Neural progenitor cell (in vitro differentiated cells): ENCODE measurements around the gene RFPL2. TPM values are rescaled to one million over a fixed set of nuclear protein-coding genes. Genes with fewer than 3 reads are reported as not detected.
A peak's percentile ranks its signal among the peaks of the same experiment; 100 is the strongest.

Source experiments
- DNase-seq: peaks from one replicate; pipeline ENCODE4 v3.0.0-alpha.2; 2016; ENCODE audit warnings: low spot score
- H2AFZ ChIP-seq: fragments of 200-600 bp; sonication (generic); replicated peaks from 2 replicates; pipeline ENCODE4 v1.6.1; 2016; ENCODE audit warnings: antibody characterized with exemption
- H3F3A ChIP-seq: fragments of 200-600 bp; sonication (generic); 2 replicates; pipeline ENCODE4 v1.6.1; 2016; ENCODE audit warnings: antibody characterized with exemption, low read depth
- H3K27ac ChIP-seq: fragments of 200-600 bp; sonication (generic); 2 replicates; pipeline ENCODE4 v1.5.1; 2016; ENCODE audit warnings: mild to moderate bottlenecking
- H3K27me3 ChIP-seq: fragments of 200-600 bp; sonication (generic); 2 replicates; pipeline ENCODE4 v1.6.1; 2016; ENCODE audit warnings: mild to moderate bottlenecking, moderate library complexity
- H3K36me3 ChIP-seq: fragments of 200-600 bp; sonication (generic); 2 replicates; pipeline ENCODE4 v1.5.1; 2016
- H3K4me1 ChIP-seq: fragments of 200-600 bp; sonication (generic); 2 replicates; pipeline ENCODE4 v1.6.1; 2016; ENCODE audit warnings: mixed run types
- H3K4me2 ChIP-seq: fragments of 200-600 bp; sonication (generic); 2 replicates; pipeline ENCODE4 v1.6.1; 2016
- H3K4me3 ChIP-seq: fragments of 200-600 bp; sonication (generic); 2 replicates; pipeline ENCODE4 v1.5.1; 2016
- H3K79me2 ChIP-seq: fragments of 200-600 bp; sonication (generic); 2 replicates; pipeline ENCODE4 v1.6.1; 2016; ENCODE audit warnings: low read depth
- H3K9ac ChIP-seq: fragments of 200-600 bp; sonication (generic); 2 replicates; pipeline ENCODE4 v1.6.1; 2016
- H3K9me3 ChIP-seq: fragments of 200-600 bp; sonication (generic); 2 replicates; pipeline ENCODE4 v1.5.1; 2016; ENCODE audit warnings: low read depth
- H4K20me1 ChIP-seq: fragments of 200-600 bp; sonication (generic); 2 replicates; pipeline ENCODE4 v1.6.1; 2016; ENCODE audit warnings: low read depth
- H3K27ac Mint-ChIP-seq: 3 replicates; pipeline ENCODE4 v1.8.0; 2021; ENCODE audit warnings: mixed read lengths
- H3K27me3 Mint-ChIP-seq: 2 replicates; pipeline ENCODE4 v1.8.0; 2022; ENCODE audit warnings: low read depth, mild to moderate bottlenecking, inconsistent platforms, moderate library complexity, mixed read lengths; ENCODE audit not compliant: insufficient read depth
- H3K36me3 Mint-ChIP-seq: 3 replicates; pipeline ENCODE4 v1.8.0; 2021; ENCODE audit warnings: mixed read lengths
- H3K4me1 Mint-ChIP-seq: 3 replicates; pipeline ENCODE4 v1.8.0; 2021; ENCODE audit warnings: mixed read lengths
- H3K4me3 Mint-ChIP-seq: 3 replicates; pipeline ENCODE4 v1.8.0; 2021; ENCODE audit warnings: mild to moderate bottlenecking, moderate library complexity, mixed read lengths
- H3K9me3 Mint-ChIP-seq: 3 replicates; pipeline ENCODE4 v1.8.0; 2020; ENCODE audit warnings: mixed read lengths
- EZH2 ChIP-seq: fragments of 200-600 bp; sonication (generic); IDR thresholded peaks from 2 replicates; pipeline ENCODE4 v1.6.1; 2017; ENCODE audit warnings: antibody characterized with exemption, mild to moderate bottlenecking, moderate library complexity
- EZH2phosphoT487 ChIP-seq: fragments of 200-600 bp; sonication (generic); IDR thresholded peaks from 2 replicates; pipeline ENCODE4 v1.6.1; 2017; ENCODE audit warnings: antibody characterized with exemption
- total RNA-seq: library from RNA; depleted of rRNA; stranded (reverse); fragments of >200 nt; gene quantifications from 2 replicates; pipeline ENCODE4 v1.2.3, GENCODE V29; 2015; ENCODE audit warnings: low replicate concordance
- TF ChIP-seq, protein P1 (sequence below): fragments of 200-600 bp; sonication (generic); IDR thresholded peaks from 2 replicates; pipeline ENCODE4 v1.5.1; 2017; ENCODE audit warnings: antibody characterized with exemption, mild to moderate bottlenecking

Gene RFPL2
- total RNA-seq, 1 donor from 2014 or later = 1.8 TPM

GRCh38 chr22:32177221-32177765 is 27.6 kb downstream of the RFPL2 start:
- H3K4me2 ChIP-seq = no peak overlapping the region
- Mint-ChIP-seq H3K27me3 (peaks cover 18% of the 10 kb centered on the region), H3K36me3 (no peaks in the 10 kb centered on the region), H3K27ac (no peak overlapping the region), H3K9me3 (no peaks in the 10 kb centered on the region), H3K4me3 (no peak overlapping the region), H3K4me1 (peaks cover 8% of the 10 kb centered on the region)
- peaks cover 85% of the 10 kb centered on the region for H3K27me3 ChIP-seq
- no peaks in the 10 kb centered on the region for H4K20me1 ChIP-seq
- H3K4me1 ChIP-seq = peaks cover 7% of the 10 kb centered on the region
- peak; percentile 6 for DNase-seq
- no peak overlapping the region for H2AFZ ChIP-seq
- no peak for TF ChIP-seq EZH2
- TF ChIP-seq, protein P1, sequence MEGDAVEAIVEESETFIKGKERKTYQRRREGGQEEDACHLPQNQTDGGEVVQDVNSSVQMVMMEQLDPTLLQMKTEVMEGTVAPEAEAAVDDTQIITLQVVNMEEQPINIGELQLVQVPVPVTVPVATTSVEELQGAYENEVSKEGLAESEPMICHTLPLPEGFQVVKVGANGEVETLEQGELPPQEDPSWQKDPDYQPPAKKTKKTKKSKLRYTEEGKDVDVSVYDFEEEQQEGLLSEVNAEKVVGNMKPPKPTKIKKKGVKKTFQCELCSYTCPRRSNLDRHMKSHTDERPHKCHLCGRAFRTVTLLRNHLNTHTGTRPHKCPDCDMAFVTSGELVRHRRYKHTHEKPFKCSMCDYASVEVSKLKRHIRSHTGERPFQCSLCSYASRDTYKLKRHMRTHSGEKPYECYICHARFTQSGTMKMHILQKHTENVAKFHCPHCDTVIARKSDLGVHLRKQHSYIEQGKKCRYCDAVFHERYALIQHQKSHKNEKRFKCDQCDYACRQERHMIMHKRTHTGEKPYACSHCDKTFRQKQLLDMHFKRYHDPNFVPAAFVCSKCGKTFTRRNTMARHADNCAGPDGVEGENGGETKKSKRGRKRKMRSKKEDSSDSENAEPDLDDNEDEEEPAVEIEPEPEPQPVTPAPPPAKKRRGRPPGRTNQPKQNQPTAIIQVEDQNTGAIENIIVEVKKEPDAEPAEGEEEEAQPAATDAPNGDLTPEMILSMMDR = no peak
- no peak for TF ChIP-seq EZH2phosphoT487
- H3K9ac ChIP-seq = no peak overlapping the region
- H3K79me2 ChIP-seq = no peaks in the 10 kb centered on the region
- no peaks in the 10 kb centered on the region for H3K9me3 ChIP-seq
- no peak overlapping the region for H3K27ac ChIP-seq
- no peaks in the 10 kb centered on the region for H3K36me3 ChIP-seq
- no peaks in the 10 kb centered on the region for H3F3A ChIP-seq
- H3K4me3 ChIP-seq = no peak overlapping the region

DNA sequence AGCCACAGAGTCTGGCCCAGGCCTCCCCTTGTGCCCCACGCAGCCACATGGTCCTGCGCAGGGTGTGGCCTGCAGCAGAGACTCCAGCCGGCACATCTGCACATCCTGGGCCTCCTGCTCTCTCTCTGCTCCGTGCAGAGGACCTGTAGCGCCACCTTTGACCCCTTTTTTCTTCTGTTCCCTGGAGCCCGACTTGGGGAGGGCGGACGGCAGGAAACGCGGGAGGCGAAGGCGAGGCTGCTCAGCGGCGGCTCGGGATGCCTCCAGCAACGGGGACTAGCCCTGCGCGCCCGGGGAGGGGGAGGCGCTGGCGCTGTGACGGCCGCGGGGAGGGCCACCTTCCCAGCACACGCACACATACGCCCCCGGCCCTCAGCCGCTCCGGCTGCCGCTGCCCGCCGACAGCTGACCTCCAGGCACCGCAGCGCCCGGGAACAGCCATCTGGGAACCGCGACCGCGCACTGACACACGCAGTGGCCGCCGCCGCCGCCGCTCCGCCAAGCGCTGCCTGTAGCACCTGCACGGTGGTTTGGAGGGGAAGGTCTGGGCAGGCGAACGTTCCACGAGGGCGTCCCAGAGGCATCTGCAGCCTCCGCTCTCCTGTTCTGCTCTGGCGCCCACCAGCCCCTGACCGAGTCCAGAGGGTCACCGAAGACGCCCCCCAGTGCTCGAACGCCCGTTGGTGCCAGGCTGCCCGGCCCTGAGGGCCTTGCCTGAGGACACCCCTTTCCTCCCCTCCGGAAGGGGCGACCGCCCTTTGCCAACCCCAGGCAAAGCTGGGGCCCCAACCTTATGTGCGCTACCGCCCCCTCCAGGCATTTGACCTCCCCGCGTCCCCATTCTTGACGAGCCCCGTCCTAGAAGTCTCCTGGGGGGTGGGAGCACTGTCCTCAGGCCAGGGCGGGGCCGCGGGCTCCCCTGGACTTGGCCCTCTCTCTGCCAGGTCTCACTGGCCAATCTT is 28.9 kb downstream of the RFPL2 start:
- Histone ChIP-seq H3K4me2 (peak overlapping the region; percentile 87), H3F3A (no peaks in the 10 kb centered on the region), H3K4me1 (peaks cover 7% of the 10 kb centered on the region), H3K4me3 (peak overlapping the region; percentile 49), H3K36me3 (no peaks in the 10 kb centered on the region), H3K9me3 (no peaks in the 10 kb centered on the region), H3K9ac (no peak overlapping the region), H3K79me2 (no peaks in the 10 kb centered on the region), H3K27me3 (peaks cover 76% of the 10 kb centered on the region), H3K27ac (no peak overlapping the region), H4K20me1 (no peaks in the 10 kb centered on the region), H2AFZ (peak overlapping the region; percentile 88)
- TF ChIP-seq, protein P1 = peak; percentile 41
- TF ChIP-seq EZH2 (peak; percentile 65), EZH2phosphoT487 (no peak)
- H3K4me3 Mint-ChIP-seq = peak overlapping the region; percentile 71
- H3K27ac Mint-ChIP-seq = no peak overlapping the region
- H3K36me3 Mint-ChIP-seq = no peaks in the 10 kb centered on the region
- H3K27me3 Mint-ChIP-seq = peaks cover 18% of the 10 kb centered on the region
- peaks cover 8% of the 10 kb centered on the region for H3K4me1 Mint-ChIP-seq
- no peaks in the 10 kb centered on the region for H3K9me3 Mint-ChIP-seq
- peak; percentile 73 for DNase-seq

DNA sequence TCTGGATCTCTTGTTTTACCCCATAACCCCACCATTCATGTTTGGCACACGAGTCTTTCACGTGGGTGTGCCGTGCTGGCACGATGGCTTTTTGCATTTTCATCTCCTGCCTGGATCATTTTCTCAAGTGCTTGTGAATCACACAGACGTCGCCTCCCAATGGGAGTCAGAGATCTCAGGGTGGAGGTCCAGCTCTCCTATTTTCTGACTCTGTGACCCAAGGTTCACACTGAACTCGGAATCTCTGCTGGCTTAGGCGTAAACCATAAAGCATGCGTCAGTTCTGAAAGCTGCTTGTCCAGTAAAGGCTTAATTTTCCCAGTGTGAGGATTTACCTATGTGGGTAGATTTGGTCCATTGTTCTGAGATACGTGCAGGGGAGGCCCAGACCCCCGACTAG is 29.8 kb downstream of the RFPL2 start:
- H3K36me3 ChIP-seq = no peaks in the 10 kb centered on the region
- peaks cover 7% of the 10 kb centered on the region for H3K4me1 ChIP-seq
- TF ChIP-seq, protein P1 = no peak
- no peak for TF ChIP-seq EZH2
- no peak for TF ChIP-seq EZH2phosphoT487
- H2AFZ ChIP-seq = peak overlapping the region; percentile 88
- H3K27me3 Mint-ChIP-seq = peaks cover 18% of the 10 kb centered on the region
- no peak overlapping the region for H3K4me3 ChIP-seq
- H3K4me3 Mint-ChIP-seq = peak overlapping the region; percentile 71
- H3K27ac Mint-ChIP-seq = no peak overlapping the region
- no peaks in the 10 kb centered on the region for H3K9me3 Mint-ChIP-seq
- H3K36me3 Mint-ChIP-seq = no peaks in the 10 kb centered on the region
- peaks cover 67% of the 10 kb centered on the region for H3K27me3 ChIP-seq
- no peak overlapping the region for H3K4me2 ChIP-seq
- H3F3A ChIP-seq = no peaks in the 10 kb centered on the region
- H3K79me2 ChIP-seq = no peaks in the 10 kb centered on the region
- no peak overlapping the region for H3K9ac ChIP-seq
- no peak for DNase-seq
- peaks cover 8% of the 10 kb centered on the region for H3K4me1 Mint-ChIP-seq
- no peaks in the 10 kb centered on the region for H4K20me1 ChIP-seq
- no peaks in the 10 kb centered on the region for H3K9me3 ChIP-seq
- H3K27ac ChIP-seq = no peak overlapping the region
